Mammary epithelial cell (primary cell): ENCODE results near the gene TECPR1.

ENCODE experiments used
- CTCF ChIP-seq, 2 donors: IDR thresholded peaks in 1 of 2; conservative IDR thresholded peaks in 1 of 2; 2 replicates each; pipeline ENCODE4 v1.5.1; 2011 to 2012; ENCODE audit warnings: inconsistent platforms in 2 of 2, low read length in 2 of 2, mild to moderate bottlenecking in 2 of 2, control low read depth in 1 of 2, low read depth in 1 of 2; ENCODE audit not compliant: insufficient read depth in 1 of 2; ENCODE audit errors: extremely low read depth in 1 of 2
- EZH2 ChIP-seq: IDR thresholded peaks from 2 replicates; pipeline ENCODE4 v1.6.1; 2012; ENCODE audit warnings: low read length, inconsistent platforms, borderline replicate concordance

GRCh38 chr7:98283127-98283886 is 31.3 kb upstream of the TECPR1 start:
- TF ChIP-seq CTCF (conservative IDR thresholded peaks at IDR 0.05 in 1 of 2, IDR thresholded peaks at IDR 0.05 in 1 of 2; ENCODE audit: extremely low read depth in 1 of 2, insufficient read depth in 1 of 2, low read depth in 1 of 2, low read length in 2 of 2) (no peak), EZH2 (no peak)
